Measurements from ENCODE around the gene MAP2K1.

- TF ChIP-seq, protein P1, sequence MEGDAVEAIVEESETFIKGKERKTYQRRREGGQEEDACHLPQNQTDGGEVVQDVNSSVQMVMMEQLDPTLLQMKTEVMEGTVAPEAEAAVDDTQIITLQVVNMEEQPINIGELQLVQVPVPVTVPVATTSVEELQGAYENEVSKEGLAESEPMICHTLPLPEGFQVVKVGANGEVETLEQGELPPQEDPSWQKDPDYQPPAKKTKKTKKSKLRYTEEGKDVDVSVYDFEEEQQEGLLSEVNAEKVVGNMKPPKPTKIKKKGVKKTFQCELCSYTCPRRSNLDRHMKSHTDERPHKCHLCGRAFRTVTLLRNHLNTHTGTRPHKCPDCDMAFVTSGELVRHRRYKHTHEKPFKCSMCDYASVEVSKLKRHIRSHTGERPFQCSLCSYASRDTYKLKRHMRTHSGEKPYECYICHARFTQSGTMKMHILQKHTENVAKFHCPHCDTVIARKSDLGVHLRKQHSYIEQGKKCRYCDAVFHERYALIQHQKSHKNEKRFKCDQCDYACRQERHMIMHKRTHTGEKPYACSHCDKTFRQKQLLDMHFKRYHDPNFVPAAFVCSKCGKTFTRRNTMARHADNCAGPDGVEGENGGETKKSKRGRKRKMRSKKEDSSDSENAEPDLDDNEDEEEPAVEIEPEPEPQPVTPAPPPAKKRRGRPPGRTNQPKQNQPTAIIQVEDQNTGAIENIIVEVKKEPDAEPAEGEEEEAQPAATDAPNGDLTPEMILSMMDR (IDR thresholded peaks at IDR 0.05): no peak
- TF ChIP-seq POLR2A (IDR thresholded peaks at IDR 0.05): no peak
Measured at GRCh38 chr15:66405007-66405406, 18.3 kb downstream of the MAP2K1 start.
